ENCODE results near the gene GRM7.

DNA sequence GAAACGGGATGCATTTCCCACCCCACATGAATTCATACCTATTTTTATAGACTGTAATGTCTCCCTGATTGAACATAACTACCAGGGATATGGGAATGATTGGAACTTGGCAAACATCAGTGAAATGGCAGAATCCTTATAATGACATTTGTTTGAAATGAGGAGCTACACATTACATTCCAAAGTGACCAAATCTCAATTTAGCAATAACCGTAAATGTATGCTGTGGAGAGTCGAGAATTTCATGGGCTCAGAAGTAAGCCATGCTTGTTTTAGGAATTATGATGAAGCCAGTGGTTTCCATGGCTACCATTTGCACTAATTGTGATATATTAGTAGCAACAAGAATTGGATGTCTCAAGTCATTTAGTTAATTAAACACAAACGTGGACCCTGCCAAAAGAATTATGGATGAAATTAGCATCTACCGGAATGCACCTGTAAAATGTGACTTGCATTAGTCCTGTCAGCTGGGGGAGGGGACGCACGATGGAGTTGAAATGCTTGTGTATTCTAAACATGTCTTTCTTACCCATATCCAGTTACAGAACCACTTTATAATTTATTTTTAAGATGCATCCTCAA lies 760.2 kb downstream of the GRM7 start:
- TF ChIP-seq, protein P1, sequence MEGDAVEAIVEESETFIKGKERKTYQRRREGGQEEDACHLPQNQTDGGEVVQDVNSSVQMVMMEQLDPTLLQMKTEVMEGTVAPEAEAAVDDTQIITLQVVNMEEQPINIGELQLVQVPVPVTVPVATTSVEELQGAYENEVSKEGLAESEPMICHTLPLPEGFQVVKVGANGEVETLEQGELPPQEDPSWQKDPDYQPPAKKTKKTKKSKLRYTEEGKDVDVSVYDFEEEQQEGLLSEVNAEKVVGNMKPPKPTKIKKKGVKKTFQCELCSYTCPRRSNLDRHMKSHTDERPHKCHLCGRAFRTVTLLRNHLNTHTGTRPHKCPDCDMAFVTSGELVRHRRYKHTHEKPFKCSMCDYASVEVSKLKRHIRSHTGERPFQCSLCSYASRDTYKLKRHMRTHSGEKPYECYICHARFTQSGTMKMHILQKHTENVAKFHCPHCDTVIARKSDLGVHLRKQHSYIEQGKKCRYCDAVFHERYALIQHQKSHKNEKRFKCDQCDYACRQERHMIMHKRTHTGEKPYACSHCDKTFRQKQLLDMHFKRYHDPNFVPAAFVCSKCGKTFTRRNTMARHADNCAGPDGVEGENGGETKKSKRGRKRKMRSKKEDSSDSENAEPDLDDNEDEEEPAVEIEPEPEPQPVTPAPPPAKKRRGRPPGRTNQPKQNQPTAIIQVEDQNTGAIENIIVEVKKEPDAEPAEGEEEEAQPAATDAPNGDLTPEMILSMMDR (IDR thresholded peaks at IDR 0.05; ENCODE audit: low read depth, low read length, missing input control): no peak
- TF ChIP-seq, protein P2, sequence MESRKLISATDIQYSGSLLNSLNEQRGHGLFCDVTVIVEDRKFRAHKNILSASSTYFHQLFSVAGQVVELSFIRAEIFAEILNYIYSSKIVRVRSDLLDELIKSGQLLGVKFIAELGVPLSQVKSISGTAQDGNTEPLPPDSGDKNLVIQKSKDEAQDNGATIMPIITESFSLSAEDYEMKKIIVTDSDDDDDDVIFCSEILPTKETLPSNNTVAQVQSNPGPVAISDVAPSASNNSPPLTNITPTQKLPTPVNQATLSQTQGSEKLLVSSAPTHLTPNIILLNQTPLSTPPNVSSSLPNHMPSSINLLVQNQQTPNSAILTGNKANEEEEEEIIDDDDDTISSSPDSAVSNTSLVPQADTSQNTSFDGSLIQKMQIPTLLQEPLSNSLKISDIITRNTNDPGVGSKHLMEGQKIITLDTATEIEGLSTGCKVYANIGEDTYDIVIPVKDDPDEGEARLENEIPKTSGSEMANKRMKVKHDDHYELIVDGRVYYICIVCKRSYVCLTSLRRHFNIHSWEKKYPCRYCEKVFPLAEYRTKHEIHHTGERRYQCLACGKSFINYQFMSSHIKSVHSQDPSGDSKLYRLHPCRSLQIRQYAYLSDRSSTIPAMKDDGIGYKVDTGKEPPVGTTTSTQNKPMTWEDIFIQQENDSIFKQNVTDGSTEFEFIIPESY (IDR thresholded peaks at IDR 0.05): no peak
- TF ChIP-seq, protein P3, sequence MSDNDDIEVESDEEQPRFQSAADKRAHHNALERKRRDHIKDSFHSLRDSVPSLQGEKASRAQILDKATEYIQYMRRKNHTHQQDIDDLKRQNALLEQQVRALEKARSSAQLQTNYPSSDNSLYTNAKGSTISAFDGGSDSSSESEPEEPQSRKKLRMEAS (IDR thresholded peaks at IDR 0.05): no peak
- no peak for TF ChIP-seq JUND (IDR thresholded peaks at IDR 0.05)
- TF ChIP-seq RAD21 (IDR thresholded peaks at IDR 0.05): no peak

Measured in liver (tissue), 3 donors.